SK-N-SH treated with all-trans-retinoic acid at 6 μM for 48 hours (cell line): ENCODE data around the gene STRA8.

Source experiments
- CSDC2 ChIP-seq: fragments of 250-450 bp; sonication (Bioruptor Pico); IDR thresholded peaks from 2 replicates; pipeline ENCODE4 v1.5.0; 2020; ENCODE audit warnings: mild to moderate bottlenecking, moderate library complexity
- SNAI2 ChIP-seq: fragments of 250-450 bp; sonication (Bioruptor Pico); IDR thresholded peaks from 2 replicates; pipeline ENCODE4 v1.5.0; 2020; ENCODE audit warnings: mild to moderate bottlenecking, moderate library complexity
- ZC3H10 ChIP-seq: fragments of 250-450 bp; sonication (Bioruptor Pico); IDR thresholded peaks from 2 replicates; pipeline ENCODE4 v1.5.1; 2021; ENCODE audit warnings: mild to moderate bottlenecking, moderate library complexity
- ZFP3 ChIP-seq: fragments of 250-450 bp; sonication (Bioruptor Pico); IDR thresholded peaks from 2 replicates; pipeline ENCODE4 v1.5.0; 2020; ENCODE audit warnings: mild to moderate bottlenecking, moderate library complexity
- ZFP30 ChIP-seq: fragments of 450-650 bp; formaldehyde crosslinking; IDR thresholded peaks from 2 replicates; pipeline ENCODE4 v1.5.0; 2022; ENCODE audit warnings: mild to moderate bottlenecking, moderate library complexity
- ZNF565 ChIP-seq: fragments of 450-650 bp; formaldehyde crosslinking; conservative IDR thresholded peaks from 2 replicates; pipeline ENCODE4 v1.5.0; 2020; ENCODE audit warnings: low read depth, mild to moderate bottlenecking, moderate library complexity
- TF ChIP-seq, protein P1 (sequence below): fragments of 250-450 bp; sonication (Bioruptor Pico); IDR thresholded peaks from 2 replicates; pipeline ENCODE4 v1.8.0; 2020; ENCODE audit warnings: mild to moderate bottlenecking, moderate library complexity, borderline replicate concordance

DNA sequence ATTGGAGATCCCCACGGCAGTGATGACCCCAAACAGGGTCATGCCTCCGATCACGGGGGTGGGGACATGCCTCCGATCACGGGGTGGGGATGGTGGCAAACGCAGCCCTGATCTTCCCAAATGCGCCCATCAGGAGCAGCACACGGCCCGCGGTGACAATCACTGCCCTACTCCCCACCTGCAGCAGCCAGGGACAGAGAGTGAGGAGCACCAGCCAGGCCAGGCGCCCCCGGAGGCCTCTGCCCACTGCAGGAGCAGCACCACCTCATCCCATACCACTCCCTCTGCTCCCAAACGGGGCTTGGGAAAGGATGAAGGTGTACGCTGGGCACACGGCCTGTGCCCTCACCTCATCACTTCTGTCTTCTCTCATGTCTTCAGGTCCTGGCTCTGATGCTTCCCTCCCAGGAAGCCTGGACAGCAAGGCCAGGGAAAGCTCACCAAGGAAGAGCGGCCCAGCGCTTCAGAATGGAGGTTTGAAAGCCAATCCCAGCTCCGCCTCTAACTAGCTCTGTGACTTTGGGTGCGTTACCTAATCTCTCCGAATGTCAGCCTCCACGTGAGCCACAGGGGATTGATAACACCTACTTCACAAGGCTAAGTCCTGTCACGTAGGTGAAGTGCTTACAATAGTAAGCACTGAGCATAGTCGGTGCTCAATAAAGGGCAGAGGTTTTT lies 37.1 kb downstream of the STRA8 start:
- no peak for TF ChIP-seq ZC3H10
- no peak for TF ChIP-seq SNAI2 (CRISPR knock-in tag)
- no peak for TF ChIP-seq ZFP30 (CRISPR knock-in tag)
- TF ChIP-seq ZFP3 (CRISPR knock-in tag) = no peak
- TF ChIP-seq CSDC2 (CRISPR knock-in tag) = no peak
- no peak for TF ChIP-seq ZNF565 (CRISPR knock-in tag)
- TF ChIP-seq, protein P1, sequence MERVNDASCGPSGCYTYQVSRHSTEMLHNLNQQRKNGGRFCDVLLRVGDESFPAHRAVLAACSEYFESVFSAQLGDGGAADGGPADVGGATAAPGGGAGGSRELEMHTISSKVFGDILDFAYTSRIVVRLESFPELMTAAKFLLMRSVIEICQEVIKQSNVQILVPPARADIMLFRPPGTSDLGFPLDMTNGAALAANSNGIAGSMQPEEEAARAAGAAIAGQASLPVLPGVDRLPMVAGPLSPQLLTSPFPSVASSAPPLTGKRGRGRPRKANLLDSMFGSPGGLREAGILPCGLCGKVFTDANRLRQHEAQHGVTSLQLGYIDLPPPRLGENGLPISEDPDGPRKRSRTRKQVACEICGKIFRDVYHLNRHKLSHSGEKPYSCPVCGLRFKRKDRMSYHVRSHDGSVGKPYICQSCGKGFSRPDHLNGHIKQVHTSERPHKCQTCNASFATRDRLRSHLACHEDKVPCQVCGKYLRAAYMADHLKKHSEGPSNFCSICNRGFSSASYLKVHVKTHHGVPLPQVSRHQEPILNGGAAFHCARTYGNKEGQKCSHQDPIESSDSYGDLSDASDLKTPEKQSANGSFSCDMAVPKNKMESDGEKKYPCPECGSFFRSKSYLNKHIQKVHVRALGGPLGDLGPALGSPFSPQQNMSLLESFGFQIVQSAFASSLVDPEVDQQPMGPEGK (CRISPR knock-in tag) = no peak
